ENCODE results near the gene ATP8B1. TPM values are rescaled to one million over a fixed set of nuclear protein-coding genes. Genes with fewer than 3 reads are reported as not detected.

The ATP8B1 gene
- total RNA-seq, 1 donor from 2014 or later, result 20.8 TPM

DNA sequence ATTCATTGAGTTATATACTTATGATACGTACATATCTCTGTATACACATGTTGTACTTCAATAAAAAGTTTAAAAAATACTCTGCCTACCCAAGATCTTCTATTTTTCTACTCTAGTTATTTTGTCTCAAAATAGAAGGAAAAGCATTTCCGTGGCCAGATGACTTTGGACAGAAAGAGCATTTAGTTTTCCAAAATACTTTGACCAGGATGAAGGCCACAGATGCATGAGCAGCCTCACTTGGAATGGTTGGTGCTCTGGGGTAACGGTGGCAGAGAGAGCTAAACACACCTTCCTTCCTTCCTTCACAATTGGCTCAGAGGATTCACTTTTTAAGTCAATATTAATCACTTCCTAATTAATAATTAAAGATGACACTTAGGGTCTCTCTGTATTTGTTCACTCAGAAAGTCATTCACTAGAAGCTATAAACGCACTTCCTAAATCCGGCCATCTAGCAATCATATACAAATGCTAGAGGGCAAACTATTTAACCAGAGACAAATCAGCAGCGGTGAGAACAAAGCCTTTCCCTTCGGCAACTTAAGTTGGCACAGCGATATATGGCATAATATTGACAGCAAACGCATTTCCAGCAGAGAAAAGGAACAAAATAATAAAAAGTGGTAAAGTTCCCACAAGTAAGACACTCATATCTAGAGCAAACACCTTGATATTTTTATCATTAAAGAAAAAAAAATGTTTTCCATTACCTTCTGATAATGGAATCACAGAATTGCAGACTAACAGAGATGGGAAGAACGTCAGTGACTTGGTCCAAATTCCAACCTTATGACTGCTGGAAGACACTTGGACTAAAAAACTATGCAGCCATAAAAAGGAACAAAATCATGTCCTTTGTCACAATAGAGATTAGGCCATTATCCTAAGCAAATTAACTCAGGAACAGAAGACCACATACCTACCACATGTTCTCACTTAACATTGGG lies 125.6 kb downstream of the ATP8B1 start:
- Histone ChIP-seq H3K27me3 (ENCODE audit: control insufficient read depth, insufficient read depth, low read length) (no peaks in the 10 kb centered on the region), H3K4me3 (ENCODE audit: low read depth, low read length) (no peak overlapping the region), H3K36me3 (ENCODE audit: control insufficient read depth, insufficient read depth, low read length) (peaks cover 6% of the 10 kb centered on the region)
- DNase-seq (ENCODE audit: low read depth), result no peak
- FAIRE-seq, result no peak
- TF ChIP-seq CTCF (IDR thresholded peaks at IDR 0.05; ENCODE audit: insufficient read depth, low read length, severe bottlenecking), result no peak

DNA sequence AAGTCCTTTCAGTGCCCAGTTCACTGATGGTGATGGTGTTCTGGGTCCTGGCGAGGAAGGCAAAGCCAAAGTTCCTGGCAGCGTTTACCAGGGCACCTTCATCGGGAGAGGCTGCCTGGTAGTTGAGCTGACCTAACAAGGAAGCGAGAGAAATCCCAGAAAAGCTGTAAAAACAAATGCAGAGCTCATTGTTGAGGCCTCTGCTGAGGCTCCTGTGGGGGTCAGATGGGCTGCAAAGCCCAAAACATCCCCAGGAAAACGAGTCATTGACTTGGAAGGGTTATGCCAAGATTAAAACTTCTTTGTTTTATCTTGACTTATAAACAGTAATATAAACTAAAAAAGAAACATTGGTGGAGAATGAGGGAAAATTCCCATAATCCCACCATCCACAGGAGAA lies 128.2 kb downstream of the ATP8B1 start:
- no peak for FAIRE-seq
- peaks cover 8% of the 10 kb centered on the region for H3K36me3 ChIP-seq (ENCODE audit: control insufficient read depth, insufficient read depth, low read length)

GRCh38 chr18:57670046-57670445 lies 133.1 kb downstream of the ATP8B1 start:
- FAIRE-seq (no peak), DNase-seq (ENCODE audit: low read depth) (no peak)
- Histone ChIP-seq H3K36me3 (ENCODE audit: control insufficient read depth, insufficient read depth, low read length) (peaks cover 8% of the 10 kb centered on the region), H3K4me3 (ENCODE audit: low read depth, low read length) (no peak overlapping the region), H3K27me3 (ENCODE audit: control insufficient read depth, insufficient read depth, low read length) (no peaks in the 10 kb centered on the region)
- TF ChIP-seq CTCF (IDR thresholded peaks at IDR 0.05; ENCODE audit: insufficient read depth, low read length, severe bottlenecking), result no peak

More for the DNA sequence above, 128.2 kb downstream of the ATP8B1 start:
- no peak for TF ChIP-seq CTCF (IDR thresholded peaks at IDR 0.05; ENCODE audit: insufficient read depth, low read length, severe bottlenecking)
- no peak for DNase-seq (ENCODE audit: low read depth)
- Histone ChIP-seq H3K4me3 (ENCODE audit: low read depth, low read length) (no peak overlapping the region), H3K27me3 (ENCODE audit: control insufficient read depth, insufficient read depth, low read length) (no peaks in the 10 kb centered on the region)

- peaks cover 2% of the 10 kb centered on the region for H3K36me3 ChIP-seq (ENCODE audit: control insufficient read depth, insufficient read depth, low read length)
- no peak for FAIRE-seq
Observed at GRCh38 chr18:57668021-57668420, 135.1 kb downstream of the ATP8B1 start.

DNA sequence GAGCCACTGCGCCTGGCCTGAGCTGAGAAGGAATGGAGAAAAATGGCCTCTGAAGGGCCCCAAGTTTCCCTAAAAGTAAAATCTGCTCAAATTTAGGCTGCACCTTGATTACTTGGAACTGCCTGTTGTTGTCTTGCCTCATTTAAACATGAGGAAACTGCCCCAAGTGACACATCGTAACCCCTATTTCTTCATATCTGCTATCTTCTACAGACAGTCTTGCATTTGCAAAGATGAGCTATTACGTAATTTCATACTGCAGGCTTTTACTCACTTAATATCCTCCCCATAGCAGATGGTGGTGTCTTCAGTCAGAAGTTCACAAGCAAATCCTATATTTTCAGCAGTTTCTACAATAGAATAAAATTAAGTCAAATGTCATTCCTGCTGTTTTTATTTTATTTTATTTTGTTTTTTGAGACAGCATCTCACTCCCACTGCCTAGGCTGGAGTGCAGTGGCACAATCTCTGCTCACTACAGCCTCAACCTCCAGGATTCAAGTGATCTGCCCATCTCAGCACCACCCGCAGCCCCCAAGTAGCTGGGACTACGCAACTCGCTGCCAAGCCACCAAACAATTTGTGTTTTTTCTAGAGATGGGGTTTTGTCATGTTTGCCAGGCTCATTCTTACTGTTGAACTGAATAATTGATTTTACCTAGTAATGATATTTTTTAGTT lies 136.2 kb downstream of the ATP8B1 start:
- TF ChIP-seq CTCF (IDR thresholded peaks at IDR 0.05; ENCODE audit: insufficient read depth, low read length, severe bottlenecking), result no peak
- Histone ChIP-seq H3K27me3 (ENCODE audit: control insufficient read depth, insufficient read depth, low read length) (no peaks in the 10 kb centered on the region), H3K36me3 (ENCODE audit: control insufficient read depth, insufficient read depth, low read length) (peaks cover under 1% of the 10 kb centered on the region), H3K4me3 (ENCODE audit: low read depth, low read length) (no peak overlapping the region)
- no peak for FAIRE-seq
- peak; percentile 51 for DNase-seq (ENCODE audit: low read depth)

More at GRCh38 chr18:57668021-57668420, 135.1 kb downstream of the ATP8B1 start:
- no peak for TF ChIP-seq CTCF (IDR thresholded peaks at IDR 0.05; ENCODE audit: insufficient read depth, low read length, severe bottlenecking)
- Histone ChIP-seq H3K27me3 (ENCODE audit: control insufficient read depth, insufficient read depth, low read length) (no peaks in the 10 kb centered on the region), H3K4me3 (ENCODE audit: low read depth, low read length) (no peak overlapping the region)
- DNase-seq (ENCODE audit: low read depth), result no peak
